M059J (cell line): ENCODE data around the gene IQSEC1. TPM values are rescaled to one million over a fixed set of nuclear protein-coding genes. Genes with fewer than 3 reads are reported as not detected.

Source experiments
- DNase-seq: peaks from one replicate; pipeline ENCODE4 v3.0.0-alpha.2; 2012; ENCODE audit warnings: low read depth
- total RNA-seq: library from RNA; depleted of rRNA; stranded (reverse); fragments of >200 nt; shearing (Covaris generic); gene quantifications from 2 replicates; pipeline ENCODE4 v1.2.3, GENCODE V29; 2014

IQSEC1 gene
- total RNA-seq, 1 experiment from 2014 or later: 7.4 TPM

GRCh38 chr3:13002398-13003124, 70.7 kb downstream of the IQSEC1 start:
- DNase-seq: peak; percentile 62

GRCh38 chr3:12999147-13000140, 73.8 kb downstream of the IQSEC1 start:
- peak; percentile 87 for DNase-seq

GRCh38 chr3:12998648-12999047, 74.6 kb downstream of the IQSEC1 start:
- no peak for DNase-seq

- no peak for DNase-seq
Observed at GRCh38 chr3:12997387-12997786, 75.8 kb downstream of the IQSEC1 start.

- DNase-seq: no peak
Observed at GRCh38 chr3:12996181-12996506, 77.1 kb downstream of the IQSEC1 start.

GRCh38 chr3:12995389-12996180, 77.6 kb downstream of the IQSEC1 start:
- no peak for DNase-seq

GRCh38 chr3:12994607-12995388, 78.4 kb downstream of the IQSEC1 start:
- DNase-seq: peak; percentile 78

GRCh38 chr3:12994357-12994606, 78.9 kb downstream of the IQSEC1 start:
- no peak for DNase-seq

GRCh38 chr3:12993517-12994356, 79.5 kb downstream of the IQSEC1 start:
- DNase-seq: peak; percentile 26

GRCh38 chr3:12992629-12993516, 80.4 kb downstream of the IQSEC1 start:
- peak; percentile 54 for DNase-seq

- no peak for DNase-seq
Observed at GRCh38 chr3:12991861-12992281, 81.4 kb downstream of the IQSEC1 start.

- DNase-seq: no peak
Observed at GRCh38 chr3:12991481-12991837, 81.8 kb downstream of the IQSEC1 start.

- DNase-seq: peak; percentile 80
Observed at GRCh38 chr3:12990781-12991480, 82.3 kb downstream of the IQSEC1 start.

GRCh38 chr3:12990306-12990705, 82.9 kb downstream of the IQSEC1 start:
- peak; percentile 52 for DNase-seq

- no peak for DNase-seq
Observed at GRCh38 chr3:12988728-12989454, 84.3 kb downstream of the IQSEC1 start.

- no peak for DNase-seq
Observed at GRCh38 chr3:12987602-12988001, 85.6 kb downstream of the IQSEC1 start.

- DNase-seq: no peak
Observed at GRCh38 chr3:12986986-12987385, 86.2 kb downstream of the IQSEC1 start.

- no peak for DNase-seq
Observed at GRCh38 chr3:12986521-12986920, 86.7 kb downstream of the IQSEC1 start.
